ENCODE data around the gene STAT3.

GRCh38 chr17:42402117-42402516, 13.9 kb upstream of the STAT3 start:
- TF ChIP-seq CTCF (IDR thresholded peaks at IDR 0.05) (no peak), EZH2 (IDR thresholded peaks at IDR 0.05; ENCODE audit: borderline replicate concordance, insufficient read depth, low read depth, low read length, poor library complexity, severe bottlenecking) (no peak)

All from B cell (primary cell).